ENCODE measurements around the gene ARID3C.

- TF ChIP-seq, protein P1, sequence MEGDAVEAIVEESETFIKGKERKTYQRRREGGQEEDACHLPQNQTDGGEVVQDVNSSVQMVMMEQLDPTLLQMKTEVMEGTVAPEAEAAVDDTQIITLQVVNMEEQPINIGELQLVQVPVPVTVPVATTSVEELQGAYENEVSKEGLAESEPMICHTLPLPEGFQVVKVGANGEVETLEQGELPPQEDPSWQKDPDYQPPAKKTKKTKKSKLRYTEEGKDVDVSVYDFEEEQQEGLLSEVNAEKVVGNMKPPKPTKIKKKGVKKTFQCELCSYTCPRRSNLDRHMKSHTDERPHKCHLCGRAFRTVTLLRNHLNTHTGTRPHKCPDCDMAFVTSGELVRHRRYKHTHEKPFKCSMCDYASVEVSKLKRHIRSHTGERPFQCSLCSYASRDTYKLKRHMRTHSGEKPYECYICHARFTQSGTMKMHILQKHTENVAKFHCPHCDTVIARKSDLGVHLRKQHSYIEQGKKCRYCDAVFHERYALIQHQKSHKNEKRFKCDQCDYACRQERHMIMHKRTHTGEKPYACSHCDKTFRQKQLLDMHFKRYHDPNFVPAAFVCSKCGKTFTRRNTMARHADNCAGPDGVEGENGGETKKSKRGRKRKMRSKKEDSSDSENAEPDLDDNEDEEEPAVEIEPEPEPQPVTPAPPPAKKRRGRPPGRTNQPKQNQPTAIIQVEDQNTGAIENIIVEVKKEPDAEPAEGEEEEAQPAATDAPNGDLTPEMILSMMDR (IDR thresholded peaks at IDR 0.05): no peak
- TF ChIP-seq POLR2A (IDR thresholded peaks at IDR 0.05): no peak
Observed at GRCh38 chr9:34573599-34574325, 55.1 kb downstream of the ARID3C start.
